ENCODE results near the gene ASCC3. TPM values are rescaled to one million over a fixed set of nuclear protein-coding genes. Genes with fewer than 3 reads are reported as not detected.

The ASCC3 gene
- total and polyA plus RNA-seq, 2 donors = 14.5 to 32.6 TPM

- DNase-seq (ENCODE audit: low read depth in 6 of 9, low spot score in 9 of 9) = no peak
- Histone ChIP-seq H3K4me3 (ENCODE audit: low read length in 2 of 2) (no peak overlapping the region), H3K9me3 (ENCODE audit: control insufficient read depth in 2 of 2, insufficient read depth in 1 of 2, low read length in 1 of 2) (no peaks in the 10 kb centered on the region), H3K36me3 (ENCODE audit: control insufficient read depth in 2 of 2, insufficient read depth in 2 of 2, low read length in 1 of 2) (no peaks in the 10 kb centered on the region), H3K4me1 (ENCODE audit: control insufficient read depth in 2 of 2, insufficient read depth in 2 of 2, low read length in 2 of 2) (no peaks in the 10 kb centered on the region), H3K27me3 (ENCODE audit: control insufficient read depth in 2 of 2, insufficient read depth in 1 of 2, low read length in 1 of 2) (no peaks in the 10 kb centered on the region), H3K27ac (ENCODE audit: low read depth in 1 of 2, low read length in 1 of 2) (no peak overlapping the region)
- WGBS = 96% methylated on average over 3 of the region's 3 CpGs
These were observed 34.7 kb upstream of the ASCC3 start for GRCh38 chr6:100915876-100916275.

DNA sequence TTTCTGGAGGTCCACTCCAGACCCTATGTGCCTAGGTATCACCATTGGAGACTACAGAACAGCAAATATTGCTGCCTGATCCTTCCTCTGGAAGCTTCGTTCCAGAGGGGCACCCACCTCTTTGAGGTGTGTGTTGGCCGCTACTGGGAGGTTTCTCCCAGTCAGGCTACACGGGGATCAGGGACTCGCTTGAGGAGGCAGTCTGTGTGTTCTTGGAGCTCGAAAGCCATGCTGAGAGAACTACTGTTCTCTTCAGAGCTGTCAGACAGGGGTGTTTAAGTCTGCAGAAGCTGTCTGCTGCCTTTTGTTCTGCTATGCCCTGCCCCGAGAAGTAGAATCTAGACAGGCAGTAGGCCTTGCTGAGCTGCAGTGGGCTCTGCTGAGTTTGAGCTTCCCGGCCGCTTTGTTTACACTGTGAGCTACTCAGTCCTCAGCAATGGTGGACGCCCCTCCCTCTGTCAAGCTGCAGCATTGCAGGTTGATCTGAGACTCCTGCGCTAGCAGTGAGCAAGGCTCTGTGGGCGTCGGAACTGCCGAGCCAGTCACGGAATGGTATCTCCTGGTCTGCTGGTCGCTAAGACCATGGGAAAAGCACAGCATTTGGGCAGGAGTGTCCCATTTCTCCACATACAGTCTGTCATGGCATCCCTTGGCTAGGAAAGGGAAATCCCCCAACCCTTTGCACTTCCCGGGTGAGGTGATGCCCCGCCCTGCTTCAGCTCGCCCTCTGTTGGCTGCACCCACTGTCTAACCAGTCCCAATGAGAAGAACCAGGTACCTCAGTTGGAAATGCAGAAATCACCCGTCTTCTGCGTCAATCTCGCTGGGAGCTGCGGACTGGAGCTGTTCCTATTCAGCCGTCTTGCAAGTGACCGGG, 32.5 kb upstream of the ASCC3 start:
- no peaks in the 10 kb centered on the region for H3K9me3 ChIP-seq (ENCODE audit: control insufficient read depth in 2 of 2, insufficient read depth in 1 of 2, low read length in 1 of 2)
- H3K4me3 ChIP-seq (ENCODE audit: low read length in 2 of 2) = no peak overlapping the region
- 88% methylated on average over 24 of the region's 24 CpGs for WGBS
- H3K27me3 ChIP-seq (ENCODE audit: control insufficient read depth in 2 of 2, insufficient read depth in 1 of 2, low read length in 1 of 2) = no peaks in the 10 kb centered on the region
- H3K4me1 ChIP-seq (ENCODE audit: control insufficient read depth in 2 of 2, insufficient read depth in 2 of 2, low read length in 2 of 2) = no peaks in the 10 kb centered on the region
- H3K27ac ChIP-seq (ENCODE audit: low read depth in 1 of 2, low read length in 1 of 2) = no peak overlapping the region
- peak in 1 of 9 donors; percentile 2 for DNase-seq (ENCODE audit: low read depth in 6 of 9, low spot score in 9 of 9)
- no peaks in the 10 kb centered on the region for H3K36me3 ChIP-seq (ENCODE audit: control insufficient read depth in 2 of 2, insufficient read depth in 2 of 2, low read length in 1 of 2)

GRCh38 chr6:100906325-100906724, 25.2 kb upstream of the ASCC3 start:
- Histone ChIP-seq H3K27me3 (ENCODE audit: control insufficient read depth in 2 of 2, insufficient read depth in 1 of 2, low read length in 1 of 2) (no peaks in the 10 kb centered on the region), H3K9me3 (ENCODE audit: control insufficient read depth in 2 of 2, insufficient read depth in 1 of 2, low read length in 1 of 2) (no peaks in the 10 kb centered on the region), H3K4me1 (ENCODE audit: control insufficient read depth in 2 of 2, insufficient read depth in 2 of 2, low read length in 2 of 2) (no peaks in the 10 kb centered on the region), H3K4me3 (ENCODE audit: low read length in 2 of 2) (no peak overlapping the region), H3K36me3 (ENCODE audit: control insufficient read depth in 2 of 2, insufficient read depth in 2 of 2, low read length in 1 of 2) (no peaks in the 10 kb centered on the region), H3K27ac (ENCODE audit: low read depth in 1 of 2, low read length in 1 of 2) (no peak overlapping the region)
- DNase-seq (ENCODE audit: low read depth in 6 of 9, low spot score in 9 of 9) = no peak
- 93% methylated on average over 1 of the region's 1 CpG for WGBS

DNA sequence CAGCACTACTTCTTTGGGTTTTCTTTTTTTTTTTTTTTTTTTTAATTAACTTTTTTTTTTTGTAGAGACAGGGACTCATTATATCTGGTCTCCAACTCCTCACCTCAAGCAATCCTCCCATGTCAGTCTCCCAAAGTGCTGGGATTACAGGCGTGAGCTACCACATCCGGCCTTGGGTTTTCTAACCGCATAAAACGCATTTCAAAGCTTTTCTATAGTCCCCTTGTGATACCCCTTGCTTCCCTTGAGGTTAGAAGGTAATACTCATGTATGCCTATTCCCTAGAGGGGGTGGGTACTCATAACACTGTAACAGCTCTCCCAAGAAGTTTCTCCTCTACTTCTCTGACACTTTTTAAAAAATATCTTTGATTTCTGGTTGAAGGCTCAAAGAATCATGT, 23.9 kb upstream of the ASCC3 start:
- no peak for DNase-seq (ENCODE audit: low read depth in 6 of 9, low spot score in 9 of 9)
- H3K27me3 ChIP-seq (ENCODE audit: control insufficient read depth in 2 of 2, insufficient read depth in 1 of 2, low read length in 1 of 2) = no peaks in the 10 kb centered on the region
- no peaks in the 10 kb centered on the region for H3K9me3 ChIP-seq (ENCODE audit: control insufficient read depth in 2 of 2, insufficient read depth in 1 of 2, low read length in 1 of 2)
- H3K4me3 ChIP-seq (ENCODE audit: low read length in 2 of 2) = no peak overlapping the region
- no peaks in the 10 kb centered on the region for H3K4me1 ChIP-seq (ENCODE audit: control insufficient read depth in 2 of 2, insufficient read depth in 2 of 2, low read length in 2 of 2)
- H3K36me3 ChIP-seq (ENCODE audit: control insufficient read depth in 2 of 2, insufficient read depth in 2 of 2, low read length in 1 of 2) = no peaks in the 10 kb centered on the region
- H3K27ac ChIP-seq (ENCODE audit: low read depth in 1 of 2, low read length in 1 of 2) = no peak overlapping the region
- WGBS = 86% methylated on average over 4 of the region's 4 CpGs

GRCh38 chr6:100904316-100904715, 23.2 kb upstream of the ASCC3 start:
- Histone ChIP-seq H3K9me3 (ENCODE audit: control insufficient read depth in 2 of 2, insufficient read depth in 1 of 2, low read length in 1 of 2) (no peaks in the 10 kb centered on the region), H3K27ac (ENCODE audit: low read depth in 1 of 2, low read length in 1 of 2) (no peak overlapping the region), H3K4me3 (ENCODE audit: low read length in 2 of 2) (no peak overlapping the region), H3K4me1 (ENCODE audit: control insufficient read depth in 2 of 2, insufficient read depth in 2 of 2, low read length in 2 of 2) (no peaks in the 10 kb centered on the region), H3K36me3 (ENCODE audit: control insufficient read depth in 2 of 2, insufficient read depth in 2 of 2, low read length in 1 of 2) (no peaks in the 10 kb centered on the region), H3K27me3 (ENCODE audit: control insufficient read depth in 2 of 2, insufficient read depth in 1 of 2, low read length in 1 of 2) (no peaks in the 10 kb centered on the region)
- no peak for DNase-seq (ENCODE audit: low read depth in 6 of 9, low spot score in 9 of 9)
- WGBS = 96% methylated on average over 4 of the region's 4 CpGs

DNA sequence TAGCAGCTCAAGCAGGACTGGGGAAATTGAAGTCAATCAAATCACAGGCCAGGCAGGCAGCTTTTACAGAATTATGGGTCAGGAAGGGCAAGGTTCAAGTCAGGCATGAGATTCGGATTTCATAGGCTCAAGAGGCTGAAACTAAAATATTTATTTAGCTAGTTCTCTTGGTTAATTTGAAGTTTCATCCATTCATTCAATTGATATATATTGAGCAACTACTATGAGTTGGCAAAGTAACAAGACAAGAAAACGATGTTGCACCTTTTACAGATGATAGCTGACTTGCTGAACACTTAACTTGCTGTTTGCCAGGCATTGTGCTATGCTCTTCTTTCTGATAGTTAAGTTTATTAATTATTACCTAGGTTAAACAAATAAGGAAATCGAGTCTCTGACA, 20.5 kb upstream of the ASCC3 start:
- 95% methylated on average over 3 of the region's 3 CpGs for WGBS
- no peak overlapping the region for H3K4me3 ChIP-seq (ENCODE audit: low read length in 2 of 2)

GRCh38 chr6:100899202-100899601, 18.1 kb upstream of the ASCC3 start:
- Histone ChIP-seq H3K9me3 (ENCODE audit: control insufficient read depth in 2 of 2, insufficient read depth in 1 of 2, low read length in 1 of 2) (no peaks in the 10 kb centered on the region), H3K27ac (ENCODE audit: low read depth in 1 of 2, low read length in 1 of 2) (no peak overlapping the region), H3K27me3 (ENCODE audit: control insufficient read depth in 2 of 2, insufficient read depth in 1 of 2, low read length in 1 of 2) (no peaks in the 10 kb centered on the region), H3K4me3 (ENCODE audit: low read length in 2 of 2) (no peak overlapping the region), H3K4me1 (ENCODE audit: control insufficient read depth in 2 of 2, insufficient read depth in 2 of 2, low read length in 2 of 2) (no peaks in the 10 kb centered on the region), H3K36me3 (ENCODE audit: control insufficient read depth in 2 of 2, insufficient read depth in 2 of 2, low read length in 1 of 2) (no peaks in the 10 kb centered on the region)
- DNase-seq (ENCODE audit: low read depth in 6 of 9, low spot score in 9 of 9) = no peak
- 89% methylated on average over 3 of the region's 3 CpGs for WGBS

More for the DNA sequence above, 20.5 kb upstream of the ASCC3 start:
- Histone ChIP-seq H3K4me1 (ENCODE audit: control insufficient read depth in 2 of 2, insufficient read depth in 2 of 2, low read length in 2 of 2) (no peaks in the 10 kb centered on the region), H3K36me3 (ENCODE audit: control insufficient read depth in 2 of 2, insufficient read depth in 2 of 2, low read length in 1 of 2) (no peaks in the 10 kb centered on the region), H3K9me3 (ENCODE audit: control insufficient read depth in 2 of 2, insufficient read depth in 1 of 2, low read length in 1 of 2) (no peaks in the 10 kb centered on the region), H3K27ac (ENCODE audit: low read depth in 1 of 2, low read length in 1 of 2) (no peak overlapping the region), H3K27me3 (ENCODE audit: control insufficient read depth in 2 of 2, insufficient read depth in 1 of 2, low read length in 1 of 2) (no peaks in the 10 kb centered on the region)
- no peak for DNase-seq (ENCODE audit: low read depth in 6 of 9, low spot score in 9 of 9)

GRCh38 chr6:100897671-100898070, 16.5 kb upstream of the ASCC3 start:
- H3K9me3 ChIP-seq (ENCODE audit: control insufficient read depth in 2 of 2, insufficient read depth in 1 of 2, low read length in 1 of 2) = no peaks in the 10 kb centered on the region
- H3K27me3 ChIP-seq (ENCODE audit: control insufficient read depth in 2 of 2, insufficient read depth in 1 of 2, low read length in 1 of 2) = no peaks in the 10 kb centered on the region
- WGBS = 97% methylated on average over 4 of the region's 4 CpGs
- no peak overlapping the region for H3K27ac ChIP-seq (ENCODE audit: low read depth in 1 of 2, low read length in 1 of 2)
- no peaks in the 10 kb centered on the region for H3K4me1 ChIP-seq (ENCODE audit: control insufficient read depth in 2 of 2, insufficient read depth in 2 of 2, low read length in 2 of 2)
- H3K36me3 ChIP-seq (ENCODE audit: control insufficient read depth in 2 of 2, insufficient read depth in 2 of 2, low read length in 1 of 2) = no peaks in the 10 kb centered on the region
- DNase-seq (ENCODE audit: low read depth in 6 of 9, low spot score in 9 of 9) = no peak
- H3K4me3 ChIP-seq (ENCODE audit: low read length in 2 of 2) = no peak overlapping the region

DNA sequence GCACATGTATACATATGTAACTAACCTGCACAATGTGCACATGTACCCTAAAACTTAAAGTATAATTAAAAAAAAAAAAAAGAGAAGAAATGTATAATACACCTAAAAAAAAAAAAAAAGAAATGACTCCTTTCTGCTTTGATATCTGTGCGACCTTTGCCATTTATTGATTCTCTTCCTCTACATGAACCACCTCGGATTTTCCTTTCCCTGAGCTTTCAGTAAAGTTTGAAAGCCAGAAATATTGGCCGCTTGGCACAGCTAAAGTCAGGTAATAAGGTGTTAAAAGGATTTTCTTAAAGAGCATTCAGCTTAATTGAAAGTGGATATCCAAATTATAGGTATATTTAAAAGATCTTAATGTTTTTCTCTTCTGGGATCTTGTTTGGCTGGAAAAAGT, 12.6 kb upstream of the ASCC3 start:
- no peak for DNase-seq (ENCODE audit: low read depth in 6 of 9, low spot score in 9 of 9)
- no peak overlapping the region for H3K4me3 ChIP-seq (ENCODE audit: low read length in 2 of 2)
- H3K9me3 ChIP-seq (ENCODE audit: control insufficient read depth in 2 of 2, insufficient read depth in 1 of 2, low read length in 1 of 2) = no peaks in the 10 kb centered on the region
- no peaks in the 10 kb centered on the region for H3K27me3 ChIP-seq (ENCODE audit: control insufficient read depth in 2 of 2, insufficient read depth in 1 of 2, low read length in 1 of 2)
- WGBS = over 99% methylated on average over 3 of the region's 3 CpGs
- no peaks in the 10 kb centered on the region for H3K4me1 ChIP-seq (ENCODE audit: control insufficient read depth in 2 of 2, insufficient read depth in 2 of 2, low read length in 2 of 2)
- no peak overlapping the region for H3K27ac ChIP-seq (ENCODE audit: low read depth in 1 of 2, low read length in 1 of 2)
- H3K36me3 ChIP-seq (ENCODE audit: control insufficient read depth in 2 of 2, insufficient read depth in 2 of 2, low read length in 1 of 2) = no peaks in the 10 kb centered on the region

Data from thymus (tissue), 11 donors.